Activated naive CD4-positive, alpha-beta T cell treated with anti-CD3 and anti-CD28 coated beads for 36 hours (primary cell): ENCODE measurements around the gene XKR3. TPM values are rescaled to one million over a fixed set of nuclear protein-coding genes. Genes with fewer than 3 reads are reported as not detected.

ENCODE experiments used
- CTCF ChIA-PET: fragments of 350-600 bp; sonication (Branson Sonifier 250); formaldehyde crosslinking; loops from one replicate; lab custom pipeline; 2021; ENCODE audit warnings: antibody characterized with exemption; lab: Charles Lee
- DNase-seq: peaks from one replicate; pipeline ENCODE4 v3.0.0-alpha.2; 2020
- H3K27ac Mint-ChIP-seq: one replicate; pipeline ENCODE4 v1.8.0; 2021; ENCODE audit warnings: mild to moderate bottlenecking, mixed read lengths
- H3K27me3 Mint-ChIP-seq: one replicate; pipeline ENCODE4 v1.8.0; 2021; ENCODE audit warnings: low read depth, mixed read lengths
- H3K36me3 Mint-ChIP-seq: one replicate; pipeline ENCODE4 v1.8.0; 2021; ENCODE audit warnings: low read depth, mixed read lengths
- H3K4me1 Mint-ChIP-seq: one replicate; pipeline ENCODE4 v1.8.0; 2021; ENCODE audit warnings: low read depth, mixed read lengths
- H3K4me3 Mint-ChIP-seq: one replicate; pipeline ENCODE4 v1.8.0; 2021; ENCODE audit warnings: mild to moderate bottlenecking, moderate library complexity, mixed read lengths
- H3K9me3 Mint-ChIP-seq: one replicate; pipeline ENCODE4 v1.8.0; 2021; ENCODE audit warnings: mixed read lengths
- intact Hi-C: fragments of 100-400 bp; cut with micrococcal nuclease; formaldehyde crosslinking; loops from one replicate; pipeline ENCODE4 v1.15.1; 2023
- total RNA-seq, 2 experiments: library from RNA; stranded (reverse); gene quantifications; one replicate each; pipeline ENCODE4 v1.2.3, GENCODE V29; 2021

Gene XKR3
- total RNA-seq, 2 experiments from 2014 or later: not detected

DNA sequence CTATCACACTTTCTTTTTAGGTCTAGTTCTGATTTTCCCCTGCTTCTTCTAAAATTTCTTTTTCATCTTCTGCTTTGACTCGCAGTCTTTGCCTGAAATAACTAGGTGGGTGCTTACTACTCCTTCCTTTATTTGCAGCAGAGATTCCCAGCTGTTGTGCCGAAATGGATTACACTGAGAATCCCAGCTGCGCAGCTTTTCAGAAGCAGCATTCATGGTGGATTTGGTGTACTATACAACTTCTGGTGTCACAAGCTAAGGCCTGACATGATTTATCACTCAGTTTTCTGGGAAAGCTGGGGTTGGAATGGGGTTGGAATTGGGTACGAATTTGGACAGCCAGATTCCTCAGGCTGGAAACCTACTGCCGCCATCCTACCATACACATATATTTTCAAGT lies 6.0 kb upstream of the XKR3 start:
- DNase-seq: no peak
- Mint-ChIP-seq H3K9me3 (no peaks in the 10 kb centered on the region), H3K4me3 (no peak overlapping the region), H3K36me3 (no peaks in the 10 kb centered on the region), H3K27ac (no peak overlapping the region), H3K27me3 (peaks cover 10% of the 10 kb centered on the region), H3K4me1 (no peaks in the 10 kb centered on the region)
- CTCF ChIA-PET: no interaction called here
- intact Hi-C loops: no loop called here

DNA sequence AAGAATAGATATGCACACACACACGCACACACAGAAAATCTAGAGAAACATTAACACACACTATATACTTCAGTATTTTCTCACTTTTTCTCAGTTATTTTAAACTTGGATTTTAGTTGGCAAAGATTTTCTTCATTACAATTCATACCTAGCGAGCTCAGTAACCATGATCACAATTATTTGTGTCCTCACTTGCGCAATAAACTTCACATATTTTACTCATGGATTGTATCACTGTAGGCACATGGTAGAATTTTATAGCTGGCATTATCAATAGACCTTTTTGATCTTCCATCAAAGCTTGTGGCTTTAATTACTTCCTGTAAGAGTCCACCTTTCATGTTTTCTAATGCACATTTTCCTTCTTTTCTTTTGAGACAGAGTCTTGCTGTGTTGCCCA lies 4.8 kb upstream of the XKR3 start:
- intact Hi-C loops: loop anchor here (10.0 kb wide), 1 partner anchor 205 kb away; no protein-coding TSS in a partner anchor
- CTCF ChIA-PET: no interaction called here
- H3K4me1 Mint-ChIP-seq: peaks cover 9% of the 10 kb centered on the region
- no peak for DNase-seq
- H3K9me3 Mint-ChIP-seq: no peaks in the 10 kb centered on the region
- no peaks in the 10 kb centered on the region for H3K36me3 Mint-ChIP-seq
- no peak overlapping the region for H3K27ac Mint-ChIP-seq
- H3K27me3 Mint-ChIP-seq: peaks cover 4% of the 10 kb centered on the region
- no peak overlapping the region for H3K4me3 Mint-ChIP-seq

DNA sequence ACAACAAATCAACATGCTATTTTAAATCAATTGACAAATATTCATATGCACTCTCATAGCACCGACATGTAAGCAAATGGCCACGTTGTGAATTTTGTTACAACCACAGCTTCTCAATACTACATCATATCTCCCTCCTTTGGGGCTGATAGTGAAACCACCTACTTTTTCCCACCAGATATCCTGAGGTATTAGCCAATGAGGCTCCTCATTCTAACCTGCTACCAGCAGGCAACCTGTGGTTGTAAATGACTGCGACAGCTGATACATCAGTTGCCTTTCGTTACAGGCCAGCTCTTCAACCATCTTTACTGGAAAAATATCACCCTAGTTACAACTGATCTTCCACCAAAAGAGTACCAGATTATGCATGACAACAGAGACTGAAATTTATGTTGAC lies 3.7 kb upstream of the XKR3 start:
- Mint-ChIP-seq H3K4me3 (no peak overlapping the region), H3K27me3 (no peaks in the 10 kb centered on the region), H3K36me3 (no peaks in the 10 kb centered on the region), H3K9me3 (no peaks in the 10 kb centered on the region), H3K4me1 (peaks cover 19% of the 10 kb centered on the region), H3K27ac (no peak overlapping the region)
- CTCF ChIA-PET: interaction anchor here (1.3 kb wide), 1 partner anchor 10 kb away, joined by 3 read pairs; no protein-coding TSS in a partner anchor
- intact Hi-C loops: loop anchor here (10.0 kb wide), 1 partner anchor 206 kb away; no protein-coding TSS in a partner anchor
- no peak for DNase-seq

DNA sequence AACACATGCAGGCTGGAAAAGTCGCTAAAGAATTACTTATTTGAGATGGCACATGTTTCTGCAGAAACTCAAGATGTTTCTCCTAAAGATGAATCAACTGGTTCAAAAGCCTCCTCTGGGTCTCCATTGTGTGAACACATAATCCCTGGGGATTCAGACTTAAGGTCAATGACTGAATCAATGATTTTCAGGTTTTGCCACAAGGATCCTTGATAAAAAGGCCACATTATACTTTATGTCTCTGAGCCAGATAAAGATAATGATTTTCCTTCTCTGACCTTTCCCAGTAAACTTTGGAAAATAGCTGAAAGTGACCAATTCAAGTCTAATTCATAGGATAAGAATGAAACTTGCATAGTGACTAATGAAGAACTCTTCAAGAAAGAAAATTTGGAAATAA lies 2.3 kb upstream of the XKR3 start:
- CTCF ChIA-PET: no interaction called here
- Mint-ChIP-seq H3K4me3 (no peak overlapping the region), H3K4me1 (peaks cover 19% of the 10 kb centered on the region), H3K9me3 (no peaks in the 10 kb centered on the region), H3K27me3 (no peaks in the 10 kb centered on the region), H3K27ac (no peak overlapping the region), H3K36me3 (no peaks in the 10 kb centered on the region)
- no peak for DNase-seq
- intact Hi-C loops: loop anchor here (10.0 kb wide), 1 partner anchor 207 kb away; no protein-coding TSS in a partner anchor

DNA sequence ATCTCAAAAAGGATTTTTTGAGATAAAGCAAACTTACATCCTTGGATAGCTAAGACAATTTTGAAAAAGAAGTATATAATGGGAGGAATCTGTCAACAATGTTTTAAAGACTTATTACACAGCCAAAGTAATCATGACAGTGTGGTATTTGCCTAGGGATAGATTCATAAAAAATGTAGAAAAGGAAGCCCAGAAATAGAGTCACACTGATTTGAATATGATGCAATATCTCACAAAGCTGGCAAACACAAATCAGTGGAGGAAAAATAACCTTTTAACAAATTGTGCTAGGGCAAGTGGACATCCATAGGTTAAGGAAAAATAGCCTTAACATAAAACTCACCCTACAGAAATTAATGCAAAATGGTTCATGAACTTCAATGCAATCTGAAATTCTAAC lies 6.0 kb downstream of the XKR3 start:
- H3K27ac Mint-ChIP-seq: no peak overlapping the region

DNA sequence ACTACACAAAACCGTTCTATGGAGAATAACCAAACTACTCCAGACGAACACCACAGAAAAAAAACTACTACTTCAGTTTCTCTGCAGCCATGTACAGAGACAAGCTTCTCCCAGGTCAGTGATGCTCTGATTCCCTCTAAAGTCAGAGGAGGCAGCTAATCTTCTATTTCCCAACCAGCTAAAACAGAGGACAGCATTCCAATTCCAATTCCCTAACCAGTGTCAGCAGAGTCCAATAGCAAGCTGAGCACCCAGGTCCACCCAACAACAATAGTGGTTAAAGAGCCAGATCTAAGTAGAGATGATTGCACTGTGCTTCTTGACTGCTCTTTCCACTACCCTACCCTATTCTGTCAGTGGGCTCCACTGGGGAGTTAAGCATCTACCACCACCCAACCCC lies 6.7 kb downstream of the XKR3 start:
- CTCF ChIA-PET: interaction anchor here (0.8 kb wide), 1 partner anchor 11 kb away, joined by 3 read pairs; no protein-coding TSS in a partner anchor
- no peak overlapping the region for H3K27ac Mint-ChIP-seq
- DNase-seq: no peak
- H3K4me3 Mint-ChIP-seq: no peak overlapping the region
- intact Hi-C loops: no loop called here
- H3K9me3 Mint-ChIP-seq: peaks cover 3% of the 10 kb centered on the region
- H3K4me1 Mint-ChIP-seq: no peaks in the 10 kb centered on the region
- H3K36me3 Mint-ChIP-seq: no peaks in the 10 kb centered on the region
- H3K27me3 Mint-ChIP-seq: no peaks in the 10 kb centered on the region

More for the DNA sequence above, 6.0 kb downstream of the XKR3 start:
- intact Hi-C loops: no loop called here
- CTCF ChIA-PET: interaction anchor here (0.8 kb wide), 1 partner anchor 10 kb away, joined by 3 read pairs; no protein-coding TSS in a partner anchor
- Mint-ChIP-seq H3K9me3 (peaks cover 3% of the 10 kb centered on the region), H3K4me1 (peaks cover 4% of the 10 kb centered on the region), H3K4me3 (no peak overlapping the region), H3K36me3 (no peaks in the 10 kb centered on the region), H3K27me3 (no peaks in the 10 kb centered on the region)
- no peak for DNase-seq

DNA sequence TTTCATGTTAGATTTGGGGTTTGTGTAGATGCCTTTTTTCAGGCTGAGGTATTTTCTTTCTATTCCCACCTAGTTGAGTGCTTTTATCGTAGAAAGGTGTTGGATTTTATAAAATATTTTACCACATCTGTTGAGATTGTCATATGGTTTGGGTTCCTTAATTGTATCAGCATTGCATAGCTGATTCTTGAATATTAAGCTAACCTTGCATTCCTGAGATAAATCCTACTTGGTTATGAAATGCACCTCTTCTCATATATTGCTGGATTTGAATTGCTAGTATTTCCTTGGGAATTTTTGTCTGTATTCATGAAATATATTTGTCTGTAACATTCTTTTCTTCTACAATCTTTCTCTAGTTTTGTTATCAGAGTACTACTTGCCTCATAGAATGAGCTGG lies 10.1 kb downstream of the XKR3 start:
- H3K4me1 Mint-ChIP-seq: peaks cover 6% of the 10 kb centered on the region
- no peaks in the 10 kb centered on the region for H3K27me3 Mint-ChIP-seq
- no peak overlapping the region for H3K27ac Mint-ChIP-seq
- no peaks in the 10 kb centered on the region for H3K36me3 Mint-ChIP-seq
- H3K9me3 Mint-ChIP-seq: peaks cover 3% of the 10 kb centered on the region
- DNase-seq: no peak
- H3K4me3 Mint-ChIP-seq: no peak overlapping the region
- CTCF ChIA-PET: no interaction called here
- intact Hi-C loops: no loop called here

DNA sequence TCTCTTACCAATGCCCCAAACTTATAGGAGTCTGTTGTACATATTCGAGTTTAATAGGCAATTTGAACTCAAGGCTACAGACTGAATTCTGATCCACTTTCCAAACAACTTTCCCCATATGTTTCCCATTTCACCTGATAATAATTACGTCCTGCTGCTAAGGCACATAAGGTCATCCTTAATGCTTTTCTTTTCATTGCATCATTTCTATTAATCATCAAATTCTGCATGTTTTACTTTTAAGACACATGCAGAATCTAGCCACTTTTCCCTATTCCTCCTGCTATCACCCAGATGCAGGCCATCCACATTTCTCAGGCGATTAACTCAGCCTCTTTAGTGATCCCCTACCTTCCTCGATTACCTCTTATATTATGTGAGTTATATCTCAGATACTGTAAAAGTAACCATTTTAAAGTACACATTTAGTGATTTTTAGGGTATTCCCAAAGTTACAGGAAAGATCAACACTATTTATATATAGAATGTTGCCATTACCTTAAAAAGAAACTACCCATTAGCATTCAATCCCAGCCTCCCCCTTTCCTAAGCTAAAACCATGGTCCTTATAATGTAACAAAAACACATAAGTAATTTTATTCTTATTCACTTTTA lies 14.9 kb downstream of the XKR3 start:
- H3K27ac Mint-ChIP-seq: no peak overlapping the region
- CTCF ChIA-PET: no interaction called here
- H3K36me3 Mint-ChIP-seq: no peaks in the 10 kb centered on the region
- no peaks in the 10 kb centered on the region for H3K27me3 Mint-ChIP-seq
- intact Hi-C loops: no loop called here
- no peak overlapping the region for H3K4me3 Mint-ChIP-seq
- H3K9me3 Mint-ChIP-seq: peaks cover 3% of the 10 kb centered on the region
- no peak for DNase-seq
- peaks cover 10% of the 10 kb centered on the region for H3K4me1 Mint-ChIP-seq

DNA sequence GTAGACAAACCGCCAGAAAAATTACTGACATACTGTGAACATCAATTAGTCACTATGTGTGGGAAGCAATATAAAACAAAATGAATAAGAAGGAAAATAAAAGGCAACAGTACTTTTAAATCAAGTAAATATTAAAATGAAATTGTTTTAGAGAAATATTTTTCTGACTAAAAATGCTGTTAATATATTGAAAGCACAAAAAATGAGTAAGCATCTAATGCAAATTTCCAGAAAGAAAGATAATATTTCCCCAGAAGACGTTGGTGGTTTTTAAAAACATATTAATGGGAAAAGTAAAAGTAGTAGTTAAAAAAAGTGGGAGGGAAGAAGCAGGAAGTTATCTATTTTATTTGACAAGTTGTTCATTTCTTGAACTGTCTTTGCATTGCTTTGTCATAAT lies 16.5 kb downstream of the XKR3 start:
- DNase-seq: no peak
- H3K4me1 Mint-ChIP-seq: peaks cover 10% of the 10 kb centered on the region
- H3K27ac Mint-ChIP-seq: no peak overlapping the region
- no peaks in the 10 kb centered on the region for H3K36me3 Mint-ChIP-seq
- no peak overlapping the region for H3K4me3 Mint-ChIP-seq
- intact Hi-C loops: no loop called here
- no peaks in the 10 kb centered on the region for H3K27me3 Mint-ChIP-seq
- CTCF ChIA-PET: no interaction called here
- no peaks in the 10 kb centered on the region for H3K9me3 Mint-ChIP-seq

DNA sequence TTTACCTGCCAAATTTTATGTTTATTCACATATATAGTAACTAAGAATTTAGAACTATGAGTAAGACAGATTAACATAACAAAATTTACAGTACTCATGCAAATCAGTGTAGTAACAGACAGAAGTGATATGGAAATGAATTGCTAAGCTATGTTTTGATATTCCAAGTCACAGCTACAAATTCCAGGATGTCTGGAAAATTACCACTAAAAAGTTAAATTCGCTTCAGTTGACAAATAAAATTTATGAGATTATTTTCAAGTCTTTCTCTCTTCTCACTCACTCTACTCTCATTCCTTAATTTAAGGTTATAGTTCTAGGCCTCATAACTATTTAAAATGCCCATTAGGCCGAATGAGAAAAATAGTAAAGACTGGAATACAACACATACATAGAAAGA lies 18.1 kb downstream of the XKR3 start:
- H3K36me3 Mint-ChIP-seq: no peaks in the 10 kb centered on the region
- no peaks in the 10 kb centered on the region for H3K27me3 Mint-ChIP-seq
- H3K27ac Mint-ChIP-seq: no peak overlapping the region
- H3K4me3 Mint-ChIP-seq: no peak overlapping the region
- peaks cover 10% of the 10 kb centered on the region for H3K4me1 Mint-ChIP-seq
- DNase-seq: no peak
- no peaks in the 10 kb centered on the region for H3K9me3 Mint-ChIP-seq
- intact Hi-C loops: no loop called here
- CTCF ChIA-PET: no interaction called here

DNA sequence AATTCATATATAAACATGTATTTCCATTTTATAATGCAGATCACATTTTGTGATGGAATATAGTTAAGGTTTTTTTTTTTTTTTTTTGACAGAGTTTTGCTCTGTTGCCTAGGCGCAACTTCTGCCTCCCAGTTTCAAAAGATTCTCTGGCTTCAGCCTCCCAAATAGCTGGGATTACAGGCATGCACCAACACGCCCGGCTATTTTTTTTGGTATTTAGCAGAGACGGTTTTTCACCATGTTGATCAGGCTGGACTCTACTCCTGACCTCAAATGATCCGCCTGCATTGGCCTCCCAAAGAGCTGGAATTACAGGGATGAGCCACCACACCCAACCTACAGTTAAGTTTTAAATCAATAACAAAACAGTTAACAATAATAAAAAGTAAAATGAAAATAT lies 18.8 kb downstream of the XKR3 start:
- intact Hi-C loops: no loop called here
- Mint-ChIP-seq H3K27me3 (no peaks in the 10 kb centered on the region), H3K4me1 (peaks cover 10% of the 10 kb centered on the region), H3K4me3 (no peak overlapping the region), H3K27ac (no peak overlapping the region), H3K36me3 (no peaks in the 10 kb centered on the region), H3K9me3 (no peaks in the 10 kb centered on the region)
- CTCF ChIA-PET: no interaction called here
- no peak for DNase-seq

DNA sequence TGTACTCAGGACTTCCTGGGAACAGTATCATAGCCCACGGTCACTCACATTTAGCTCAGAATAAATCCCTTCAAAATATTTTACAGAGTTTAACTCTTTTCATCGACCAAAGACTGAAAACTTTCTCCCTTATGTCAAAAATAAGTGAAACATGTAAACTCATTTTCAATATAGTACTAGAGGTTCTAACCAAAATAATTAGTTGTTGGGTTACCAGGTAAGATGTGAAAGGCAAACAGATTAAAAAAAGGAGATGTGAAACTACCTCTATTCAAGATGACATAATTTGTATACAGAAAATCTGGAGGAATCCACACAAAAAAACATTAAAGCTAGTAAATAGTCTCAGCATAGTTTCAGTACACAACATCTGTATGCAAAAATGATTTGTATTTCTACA lies 20.3 kb downstream of the XKR3 start:
- intact Hi-C loops: no loop called here
- H3K4me1 Mint-ChIP-seq: peaks cover 4% of the 10 kb centered on the region

DNA sequence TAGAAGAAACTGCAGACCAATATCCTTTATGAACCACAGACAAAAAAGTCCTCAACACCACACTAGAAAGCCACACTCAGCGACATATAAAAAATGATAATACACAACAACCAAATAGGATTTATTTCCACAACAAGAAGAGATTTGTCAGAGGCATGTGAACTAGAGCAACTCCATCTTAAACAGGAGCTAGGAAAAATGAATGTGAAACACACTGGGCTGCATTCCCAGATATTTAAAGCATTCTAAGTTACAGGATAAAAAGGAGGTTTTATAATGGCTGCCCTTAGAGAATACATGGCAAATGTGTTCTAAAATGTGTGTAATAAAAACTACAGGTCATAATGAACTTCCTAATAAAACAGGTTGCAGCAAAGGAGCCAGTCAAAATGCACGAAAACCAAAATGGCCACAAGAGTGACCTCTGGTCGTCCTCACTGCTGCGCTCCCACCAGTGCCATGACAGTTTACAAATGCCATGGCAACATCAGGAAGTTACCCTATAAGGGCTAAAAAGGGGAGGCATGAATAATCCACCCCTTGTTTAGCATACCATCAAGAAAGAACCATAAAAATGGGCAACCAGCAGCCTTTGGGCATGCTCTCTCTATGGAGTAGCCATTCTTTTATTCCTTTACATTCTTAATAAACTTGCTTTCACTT lies 21.8 kb downstream of the XKR3 start:
- H3K27me3 Mint-ChIP-seq: no peaks in the 10 kb centered on the region
- H3K4me3 Mint-ChIP-seq: no peak overlapping the region
- no peak overlapping the region for H3K27ac Mint-ChIP-seq
- no peaks in the 10 kb centered on the region for H3K36me3 Mint-ChIP-seq
- H3K9me3 Mint-ChIP-seq: no peaks in the 10 kb centered on the region
- intact Hi-C loops: no loop called here
- DNase-seq: no peak
- CTCF ChIA-PET: interaction anchor here (1.2 kb wide), 1 partner anchor 10 kb away, joined by 4 read pairs; no protein-coding TSS in a partner anchor
- no peaks in the 10 kb centered on the region for H3K4me1 Mint-ChIP-seq

More for the DNA sequence above, 20.3 kb downstream of the XKR3 start:
- CTCF ChIA-PET: interaction anchor here (1.2 kb wide), 1 partner anchor 12 kb away, joined by 4 read pairs; no protein-coding TSS in a partner anchor
- no peaks in the 10 kb centered on the region for H3K27me3 Mint-ChIP-seq
- H3K4me3 Mint-ChIP-seq: no peak overlapping the region
- no peak for DNase-seq
- H3K9me3 Mint-ChIP-seq: no peaks in the 10 kb centered on the region
- H3K27ac Mint-ChIP-seq: no peak overlapping the region
- H3K36me3 Mint-ChIP-seq: no peaks in the 10 kb centered on the region
